ENCODE measurements around the gene ATP9B.

The ATP9B gene

GRCh38 chr18:79195716-79196683 is 126.8 kb downstream of the ATP9B start:
- in situ Hi-C loops (cut with MboI; ENCODE audit: low sequenced_read_pairs), result no loop called here

- in situ Hi-C loops (cut with MboI; ENCODE audit: low sequenced_read_pairs), result no loop called here
Observed at GRCh38 chr18:79197531-79197930, 128.3 kb downstream of the ATP9B start.

GRCh38 chr18:79199691-79200374 is 130.6 kb downstream of the ATP9B start:
- in situ Hi-C loops (cut with MboI; ENCODE audit: low sequenced_read_pairs), result no loop called here

DNA sequence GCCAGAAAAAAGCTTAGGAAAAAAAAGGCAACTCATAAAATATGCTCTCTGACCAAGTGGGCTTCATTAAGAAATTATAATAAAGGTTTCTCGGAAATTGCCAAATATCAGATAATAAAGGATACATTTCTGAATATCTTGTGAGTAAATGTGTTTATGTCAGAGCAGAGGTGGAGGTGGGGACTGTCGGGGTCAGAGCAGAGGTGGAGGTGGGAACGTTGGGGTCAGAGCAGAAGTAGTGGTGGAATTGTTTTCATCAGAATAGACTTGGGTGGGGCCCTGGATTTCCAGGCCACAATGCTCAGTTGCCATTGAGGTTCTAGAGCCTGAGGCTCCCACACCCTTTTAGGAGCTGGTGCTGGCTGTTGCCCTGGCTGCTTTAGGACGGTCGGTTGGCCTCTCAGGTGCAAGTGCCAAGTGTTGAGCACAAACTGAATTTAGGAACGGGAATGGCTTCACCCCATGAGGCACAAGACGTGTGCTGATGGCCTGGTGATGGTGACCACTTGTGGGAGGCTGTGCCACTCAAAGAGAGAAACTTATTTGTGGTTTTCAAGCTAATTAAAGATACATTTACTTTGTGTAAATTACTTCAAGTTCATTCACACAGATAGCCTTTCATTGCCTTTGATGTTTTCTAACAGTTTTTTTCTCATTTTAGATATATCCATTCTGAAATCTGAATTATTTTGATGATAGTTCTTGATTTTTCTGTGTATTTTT is 131.5 kb downstream of the ATP9B start:
- in situ Hi-C loops (cut with MboI; ENCODE audit: low sequenced_read_pairs), result no loop called here

GRCh38 chr18:79203017-79203605 is 133.9 kb downstream of the ATP9B start:
- in situ Hi-C loops (cut with MboI; ENCODE audit: low sequenced_read_pairs), result no loop called here

GRCh38 chr18:79204889-79205807 is 136.0 kb downstream of the ATP9B start:
- in situ Hi-C loops (cut with MboI; ENCODE audit: low sequenced_read_pairs), result no loop called here

DNA sequence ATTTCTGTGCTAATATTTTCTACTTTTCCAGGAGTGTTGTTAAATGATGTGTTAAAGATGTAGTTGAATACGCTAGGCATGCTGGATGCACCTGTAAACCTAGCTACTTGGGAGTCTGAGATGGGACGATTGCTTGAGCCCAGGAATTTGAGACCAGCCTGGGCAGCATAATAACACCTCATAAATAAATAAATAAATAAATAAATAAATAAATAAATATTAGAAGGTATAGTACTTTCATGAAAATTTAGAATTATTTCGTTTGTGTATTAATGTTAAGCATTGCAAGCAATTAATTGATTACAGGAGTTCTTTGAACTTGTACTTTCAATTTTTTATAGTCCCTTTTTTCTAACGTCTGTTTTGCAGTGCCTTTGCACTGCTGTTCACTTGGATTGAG is 137.2 kb downstream of the ATP9B start:
- in situ Hi-C loops (cut with MboI; ENCODE audit: low sequenced_read_pairs), result no loop called here

GRCh38 chr18:79208906-79209305 is 139.7 kb downstream of the ATP9B start:
- in situ Hi-C loops (cut with MboI; ENCODE audit: low sequenced_read_pairs), result no loop called here

DNA sequence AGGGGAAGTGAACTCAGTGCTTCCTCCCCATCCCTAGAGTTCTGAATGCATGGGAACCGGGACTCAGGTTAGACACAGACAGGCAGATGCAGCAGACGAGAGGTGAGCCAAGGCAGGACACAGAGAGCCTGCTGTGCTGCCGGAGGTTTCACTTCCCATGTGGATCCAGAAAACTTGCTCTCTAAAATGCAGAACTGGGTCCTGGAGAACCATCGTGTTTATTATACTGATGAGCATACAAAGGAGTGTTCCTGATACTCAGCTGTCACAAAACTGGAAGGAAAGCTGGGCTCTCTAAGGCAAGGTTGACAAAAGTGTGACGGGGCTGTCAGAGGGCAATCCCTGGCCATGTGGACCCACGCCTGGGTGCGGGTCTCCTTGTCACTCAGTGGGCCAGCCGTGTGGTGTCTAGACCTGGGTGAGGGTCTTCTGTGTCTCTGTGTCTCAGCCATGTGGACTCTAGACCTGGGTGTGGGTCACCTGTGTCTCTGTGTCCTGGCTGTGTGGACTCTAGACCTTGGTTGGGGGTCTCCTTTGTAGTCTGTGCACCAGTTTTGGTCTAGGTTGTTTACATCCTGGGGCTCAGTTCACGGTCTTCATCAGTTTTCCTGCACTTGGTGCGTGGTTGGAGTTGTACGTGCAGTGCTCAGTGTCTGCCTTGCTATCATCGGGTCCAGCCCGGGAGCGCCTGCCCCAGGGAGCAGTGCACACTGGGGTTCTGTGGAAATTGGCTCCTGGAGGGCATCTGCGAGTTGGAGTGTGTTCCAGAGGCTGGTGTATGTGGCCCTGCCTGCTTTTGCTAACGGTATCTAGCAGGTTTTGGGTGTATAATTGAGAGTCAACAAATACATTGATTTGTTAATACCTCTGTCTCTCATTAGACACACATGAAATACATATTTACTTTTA is 141.1 kb downstream of the ATP9B start:
- in situ Hi-C loops (cut with MboI; ENCODE audit: low sequenced_read_pairs), result no loop called here

DNA sequence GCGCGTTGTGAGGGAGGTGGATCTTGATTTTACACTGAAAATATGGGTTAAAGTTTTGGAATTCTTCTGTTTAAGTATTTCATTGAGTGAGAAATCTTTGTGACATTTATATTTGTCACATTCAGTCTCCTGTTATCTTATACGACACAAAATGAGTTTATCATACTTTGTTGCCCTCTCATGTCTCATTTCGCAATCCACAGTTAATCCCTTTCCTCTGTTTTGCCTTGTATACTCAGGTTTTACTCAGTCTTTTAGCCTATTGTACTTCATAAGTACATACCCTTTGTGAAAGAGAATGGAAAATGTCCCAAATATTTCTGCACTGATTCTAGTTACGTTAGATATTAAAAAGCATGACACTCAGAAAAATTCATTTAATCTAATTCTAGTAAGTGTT is 142.7 kb downstream of the ATP9B start:
- in situ Hi-C loops (cut with MboI; ENCODE audit: low sequenced_read_pairs), result no loop called here

DNA sequence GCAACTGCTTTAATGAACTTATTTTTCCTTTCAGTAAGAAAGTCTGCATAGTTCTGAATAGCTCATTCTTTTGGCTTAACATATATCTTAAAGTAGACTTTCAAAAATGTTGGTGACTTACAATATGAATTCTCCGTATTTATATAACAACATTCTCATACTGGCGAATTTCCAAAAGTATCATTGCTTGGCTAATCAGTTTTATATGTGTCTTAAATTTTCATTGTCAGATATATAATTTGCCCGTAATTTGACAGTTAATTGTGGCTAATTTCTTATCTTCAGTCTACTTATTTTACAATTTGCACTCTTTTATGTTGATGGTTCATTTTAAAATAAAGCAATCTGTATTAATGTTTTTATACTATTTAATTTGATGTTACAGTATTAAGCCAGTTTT is 144.9 kb downstream of the ATP9B start:
- in situ Hi-C loops (cut with MboI; ENCODE audit: low sequenced_read_pairs), result no loop called here

GRCh38 chr18:79216176-79216575 is 147.0 kb downstream of the ATP9B start:
- in situ Hi-C loops (cut with MboI; ENCODE audit: low sequenced_read_pairs), result no loop called here

DNA sequence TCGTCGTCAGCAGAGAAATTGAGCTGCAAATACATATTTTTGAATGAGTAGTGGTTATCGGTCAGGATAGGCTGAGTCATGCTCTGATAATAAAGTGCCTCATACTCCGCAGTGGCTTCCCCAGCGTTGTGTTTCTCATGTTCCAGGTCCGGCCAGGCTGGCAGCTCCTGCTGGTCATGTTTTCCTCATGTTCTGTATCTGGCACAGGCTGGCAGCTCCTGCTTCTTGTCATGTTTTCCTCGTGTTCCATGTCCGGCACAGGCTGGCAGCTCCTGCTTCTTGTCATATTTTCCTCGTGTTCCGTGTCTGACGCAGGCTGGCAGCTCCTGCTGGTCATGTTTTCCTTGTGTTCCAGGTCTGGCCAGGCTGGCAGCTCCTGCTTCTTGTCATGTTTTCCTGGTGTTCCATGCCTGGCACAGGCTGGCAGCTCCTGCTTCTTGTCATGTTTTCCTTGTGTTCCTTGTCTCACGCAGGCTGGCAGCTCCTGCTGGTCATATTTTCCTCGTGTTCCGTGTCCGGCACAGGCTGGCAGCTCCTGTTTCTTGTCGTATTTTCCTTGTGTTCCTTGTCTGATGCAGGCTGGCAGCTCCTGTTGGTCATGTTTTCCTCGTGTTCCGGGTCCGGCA is 148.9 kb downstream of the ATP9B start:
- in situ Hi-C loops (cut with MboI; ENCODE audit: low sequenced_read_pairs), result no loop called here

DNA sequence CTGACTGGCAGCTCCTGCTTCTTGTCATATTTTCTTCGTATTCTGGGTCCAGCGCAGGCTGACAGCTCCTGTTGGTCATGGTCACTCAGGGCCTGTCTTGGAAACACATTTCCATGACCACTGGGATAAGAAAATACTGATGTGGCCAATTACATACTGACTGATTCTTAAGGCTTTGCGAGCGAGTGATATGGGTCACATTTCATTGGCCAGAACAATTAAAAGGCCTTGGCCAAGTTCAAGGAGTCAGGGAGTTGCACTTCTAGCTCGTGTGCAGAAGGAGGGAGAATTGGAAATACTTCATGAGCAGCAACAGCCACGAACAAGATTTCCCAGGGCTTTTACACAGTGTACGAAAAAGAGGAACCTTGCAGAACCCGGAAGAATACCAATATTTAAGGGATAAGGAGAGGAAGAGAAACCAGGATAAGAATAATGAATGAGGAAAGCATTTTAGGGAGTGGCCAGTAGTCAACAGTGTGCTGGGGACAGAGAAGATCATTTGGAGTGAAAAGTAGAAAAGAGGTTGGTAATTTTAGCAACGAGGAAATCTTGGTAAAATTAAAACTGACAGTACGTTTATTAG is 149.5 kb downstream of the ATP9B start:
- in situ Hi-C loops (cut with MboI; ENCODE audit: low sequenced_read_pairs), result no loop called here

GRCh38 chr18:79221136-79221535 is 151.9 kb downstream of the ATP9B start:
- in situ Hi-C loops (cut with MboI; ENCODE audit: low sequenced_read_pairs), result no loop called here

GRCh38 chr18:79222790-79223189 is 153.6 kb downstream of the ATP9B start:
- in situ Hi-C loops (cut with MboI; ENCODE audit: low sequenced_read_pairs), result no loop called here

- in situ Hi-C loops (cut with MboI; ENCODE audit: low sequenced_read_pairs), result no loop called here
Observed at GRCh38 chr18:79223431-79223830, 154.2 kb downstream of the ATP9B start.

DNA sequence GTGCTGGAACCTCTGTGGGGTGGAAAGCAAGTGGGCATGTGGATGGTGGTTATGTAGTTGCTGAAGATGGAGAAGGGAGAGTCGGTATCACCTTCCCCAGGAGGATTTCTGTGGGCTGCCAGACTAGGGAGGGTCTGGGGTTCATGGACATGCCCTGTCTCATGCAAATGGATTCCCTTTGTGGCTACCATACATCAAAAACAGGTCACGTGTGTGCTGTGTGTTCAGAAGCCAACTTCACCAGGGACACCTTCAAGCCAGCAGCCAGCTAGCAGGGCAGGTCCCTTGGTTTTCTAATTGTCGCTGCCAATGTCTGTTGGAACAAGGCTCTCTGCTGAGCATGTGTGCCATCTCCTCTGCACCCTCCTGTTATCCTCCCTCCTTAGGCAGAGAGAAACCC is 155.2 kb downstream of the ATP9B start:
- in situ Hi-C loops (cut with MboI; ENCODE audit: low sequenced_read_pairs), result no loop called here

Data from hTERT RPE-1 (cell line).